WERI-Rb-1 (cell line): ENCODE data around the gene CLBA1.
"Not testable (repeated sequence)": the region's sequence is repeated elsewhere in the genome, so short reads cannot be mapped to it uniquely, and the experiment has no call there.

ENCODE experiments used
- DNase-seq: peaks from one replicate; pipeline ENCODE4 v3.0.0-alpha.2; 2020
- H3K27ac ChIP-seq: fragments of 250-450 bp; sonication (Bioruptor Pico); 2 replicates; pipeline ENCODE4 v1.5.1; 2020; ENCODE audit warnings: mild to moderate bottlenecking, moderate library complexity
- H3K27me3 ChIP-seq: fragments of 250-450 bp; sonication (Bioruptor Pico); 2 replicates; pipeline ENCODE4 v1.5.1; 2021; ENCODE audit warnings: mild to moderate bottlenecking, low read depth, moderate library complexity; ENCODE audit not compliant: insufficient read depth, severe bottlenecking
- H3K36me3 ChIP-seq: fragments of 250-450 bp; sonication (Bioruptor Pico); 2 replicates; pipeline ENCODE4 v1.5.1; 2020; ENCODE audit warnings: mild to moderate bottlenecking, moderate library complexity
- H3K4me3 ChIP-seq: 2 replicates; pipeline ENCODE4 v1.5.1; 2011; ENCODE audit warnings: low read depth, mild to moderate bottlenecking, control low read depth, low read length
- H3K9me3 ChIP-seq: fragments of 250-450 bp; sonication (Bioruptor Pico); 2 replicates; pipeline ENCODE4 v1.5.1; 2021; ENCODE audit warnings: mild to moderate bottlenecking, moderate library complexity; ENCODE audit not compliant: severe bottlenecking
- CTCF ChIP-seq: IDR thresholded peaks from 2 replicates; pipeline ENCODE4 v1.5.1; 2011; ENCODE audit warnings: low read depth, mild to moderate bottlenecking, control low read depth, inconsistent platforms, low read length

The CLBA1 gene

GRCh38 chr14:105030194-105030593 lies 44.6 kb downstream of the CLBA1 start:
- Histone ChIP-seq H3K36me3 (no peaks in the 10 kb centered on the region), H3K9me3 (no peaks in the 10 kb centered on the region), H3K4me3 (no peak overlapping the region), H3K27ac (no peak overlapping the region), H3K27me3 (no peaks in the 10 kb centered on the region)
- no peak for TF ChIP-seq CTCF
- DNase-seq, result no peak

- H3K27ac ChIP-seq, result no peak overlapping the region
- TF ChIP-seq CTCF, result no peak
- no peak overlapping the region for H3K4me3 ChIP-seq
- no peaks in the 10 kb centered on the region for H3K36me3 ChIP-seq
- H3K9me3 ChIP-seq, result no peaks in the 10 kb centered on the region
- H3K27me3 ChIP-seq, result no peaks in the 10 kb centered on the region
- no peak for DNase-seq
Measured at GRCh38 chr14:105030836-105031396, 45.3 kb downstream of the CLBA1 start.

GRCh38 chr14:105032451-105032901 lies 46.9 kb downstream of the CLBA1 start:
- not testable (repeated sequence) for H3K36me3 ChIP-seq, H3K4me3 ChIP-seq, H3K27me3 ChIP-seq, DNase-seq, H3K9me3 ChIP-seq, H3K27ac ChIP-seq

GRCh38 chr14:105033412-105033900 lies 47.9 kb downstream of the CLBA1 start:
- H3K27me3 ChIP-seq, H3K4me3 ChIP-seq, H3K27ac ChIP-seq, DNase-seq, H3K9me3 ChIP-seq, H3K36me3 ChIP-seq: not testable (repeated sequence)

GRCh38 chr14:105034315-105035039 lies 48.9 kb downstream of the CLBA1 start:
- TF ChIP-seq CTCF, result no peak
- H3K36me3 ChIP-seq, result no peaks in the 10 kb centered on the region
- no peak for DNase-seq
- no peaks in the 10 kb centered on the region for H3K9me3 ChIP-seq
- H3K27ac ChIP-seq, result no peak overlapping the region
- H3K27me3 ChIP-seq, result no peaks in the 10 kb centered on the region
- no peak overlapping the region for H3K4me3 ChIP-seq

- DNase-seq, H3K27ac ChIP-seq, H3K36me3 ChIP-seq, H3K4me3 ChIP-seq, H3K27me3 ChIP-seq, H3K9me3 ChIP-seq: not testable (repeated sequence)
Measured at GRCh38 chr14:105035616-105036015, 50.0 kb downstream of the CLBA1 start.

- peak; percentile 66 for DNase-seq
- Histone ChIP-seq H3K27ac (peak overlapping the region; percentile 84), H3K4me3 (peak overlapping the region; percentile 6; the same call in 1 of the 2 replicates), H3K9me3 (no peaks in the 10 kb centered on the region), H3K36me3 (no peaks in the 10 kb centered on the region), H3K27me3 (no peaks in the 10 kb centered on the region)
- no peak for TF ChIP-seq CTCF
Measured at GRCh38 chr14:105039458-105040205, 54.0 kb downstream of the CLBA1 start.
